GM21390 (cell line): ENCODE measurements around the gene NAV3.
A peak's percentile ranks its signal among the peaks of the same experiment; 100 is the strongest.

Source experiments
- ATAC-seq: cut with Tn5 transposase; IDR thresholded peaks from one replicate; pipeline ENCODE4 v1.9.1; 2021; ENCODE audit not compliant: unreplicated experiment

NAV3 gene

GRCh38 chr12:78181544-78182162 lies 351.0 kb downstream of the NAV3 start:
- no peak for ATAC-seq

DNA sequence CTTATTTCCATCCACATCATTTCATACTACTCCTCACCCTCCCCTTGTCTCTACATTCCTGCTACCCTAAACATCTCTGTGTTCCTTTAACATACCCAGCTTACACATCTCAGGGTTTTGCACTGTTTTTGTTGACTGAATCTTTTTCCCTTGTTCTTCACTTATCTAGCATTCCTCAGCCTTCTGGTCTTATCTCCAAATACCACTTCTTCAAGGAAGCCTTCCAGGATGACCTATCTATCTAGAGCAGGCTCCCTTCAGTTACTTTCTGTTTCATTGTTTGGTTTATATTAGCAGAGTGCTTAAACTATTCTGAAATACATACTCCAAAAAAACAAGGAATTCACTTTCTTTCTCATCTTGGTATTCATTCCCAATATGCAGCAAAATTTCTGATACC lies 353.1 kb downstream of the NAV3 start:
- no peak for ATAC-seq

GRCh38 chr12:78185109-78185508 lies 354.4 kb downstream of the NAV3 start:
- ATAC-seq, result no peak

DNA sequence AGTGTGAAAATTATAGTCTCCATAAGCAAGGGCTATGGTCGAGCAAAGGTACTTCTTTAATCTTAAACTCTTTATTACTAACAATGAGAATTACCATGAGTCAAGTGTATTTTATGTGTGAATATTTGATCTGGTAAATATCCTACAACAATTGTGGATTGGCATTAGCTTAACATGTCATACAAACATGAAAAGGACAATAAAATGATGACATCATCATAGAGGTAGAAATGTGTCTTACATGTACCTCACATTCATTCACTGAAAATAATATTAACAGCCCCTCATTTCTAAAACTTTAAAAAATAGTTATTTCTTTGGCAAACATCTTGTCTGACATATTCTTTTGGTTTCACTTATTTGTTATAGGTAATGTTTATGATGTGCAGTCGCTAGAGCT lies 355.0 kb downstream of the NAV3 start:
- no peak for ATAC-seq

- ATAC-seq, result no peak
These were observed 356.0 kb downstream of the NAV3 start for GRCh38 chr12:78186670-78187069.

- no peak for ATAC-seq
These were observed 357.0 kb downstream of the NAV3 start for GRCh38 chr12:78187741-78188140.

DNA sequence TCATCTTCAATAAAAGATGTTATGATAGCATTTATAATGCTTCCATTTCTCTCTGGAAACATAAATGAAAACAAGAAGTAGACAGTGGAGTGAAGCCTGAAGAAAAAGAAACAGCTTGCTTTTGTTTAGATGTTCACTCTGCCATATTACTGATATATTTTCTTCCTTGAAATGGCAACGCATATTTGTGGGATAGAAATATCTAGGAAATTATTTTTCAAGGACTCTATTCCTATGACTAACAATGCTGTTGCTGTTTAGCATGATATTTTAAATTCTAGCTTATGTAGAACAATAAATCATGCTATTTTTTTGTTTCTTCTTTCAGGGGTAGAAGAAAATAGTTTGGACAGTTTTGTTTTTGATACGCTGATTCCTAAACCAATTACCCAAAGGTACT lies 359.0 kb downstream of the NAV3 start:
- ATAC-seq, result no peak

- ATAC-seq, result no peak
These were observed 360.9 kb downstream of the NAV3 start for GRCh38 chr12:78191611-78192010.

DNA sequence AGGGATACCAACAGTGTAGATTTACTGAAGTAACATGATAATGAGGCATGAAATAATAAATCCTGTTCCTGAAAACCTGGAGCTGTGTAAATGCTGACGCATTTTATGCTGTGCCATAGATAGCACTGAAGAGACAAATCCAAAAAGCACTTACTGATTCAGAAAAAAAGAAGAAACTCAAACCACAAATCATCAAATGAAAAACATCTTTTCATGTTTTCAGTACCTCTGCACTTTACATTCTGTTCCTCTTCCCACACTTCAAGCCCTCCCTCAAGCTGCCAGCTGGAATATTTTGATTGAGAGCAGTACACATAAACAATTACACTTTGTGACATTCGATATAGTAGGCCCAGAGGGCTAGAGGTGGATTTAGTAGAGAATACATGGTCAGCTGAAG lies 362.3 kb downstream of the NAV3 start:
- ATAC-seq, result no peak

GRCh38 chr12:78194448-78194847 lies 363.8 kb downstream of the NAV3 start:
- ATAC-seq, result no peak

DNA sequence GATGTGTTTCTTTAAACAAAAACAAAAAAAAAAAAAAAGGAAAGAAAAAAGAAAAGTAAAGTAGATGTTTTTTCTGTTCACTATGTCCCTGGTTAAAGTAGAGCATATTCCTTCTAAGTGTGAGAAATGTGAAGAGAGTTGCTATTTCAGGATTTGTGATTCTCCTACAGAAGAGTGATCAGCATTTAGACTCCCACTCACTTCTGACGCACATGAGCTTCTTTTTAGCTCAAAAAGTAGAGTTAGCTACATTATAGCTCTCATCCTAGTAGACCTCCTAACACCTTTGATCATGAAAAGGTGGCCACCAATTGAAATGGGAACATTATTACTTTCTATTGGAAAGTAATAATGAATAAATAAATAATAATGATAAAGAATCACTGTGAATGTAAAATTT lies 368.2 kb downstream of the NAV3 start:
- ATAC-seq, result no peak

- ATAC-seq, result no peak
These were observed 369.2 kb downstream of the NAV3 start for GRCh38 chr12:78199926-78200325.

DNA sequence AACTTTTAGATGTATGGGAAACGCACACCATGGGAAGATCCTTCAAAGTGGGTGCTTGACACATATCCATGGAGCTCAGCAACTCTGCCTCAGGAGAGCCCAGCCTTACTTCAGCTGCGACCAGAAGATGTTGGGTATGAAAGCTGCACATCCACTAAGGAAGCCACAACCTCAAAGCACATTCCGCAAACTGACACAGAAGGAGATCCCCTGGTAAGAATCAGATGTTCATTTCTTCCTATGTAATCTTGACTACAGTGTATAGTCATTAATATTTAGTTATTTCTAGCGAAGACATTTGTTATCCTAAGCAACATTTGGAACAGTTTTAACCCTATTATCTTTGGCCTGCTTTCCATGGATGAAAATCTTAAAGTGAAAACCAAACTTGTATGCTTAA lies 374.2 kb downstream of the NAV3 start:
- no peak for ATAC-seq

GRCh38 chr12:78208092-78208491 lies 377.4 kb downstream of the NAV3 start:
- no peak for ATAC-seq

DNA sequence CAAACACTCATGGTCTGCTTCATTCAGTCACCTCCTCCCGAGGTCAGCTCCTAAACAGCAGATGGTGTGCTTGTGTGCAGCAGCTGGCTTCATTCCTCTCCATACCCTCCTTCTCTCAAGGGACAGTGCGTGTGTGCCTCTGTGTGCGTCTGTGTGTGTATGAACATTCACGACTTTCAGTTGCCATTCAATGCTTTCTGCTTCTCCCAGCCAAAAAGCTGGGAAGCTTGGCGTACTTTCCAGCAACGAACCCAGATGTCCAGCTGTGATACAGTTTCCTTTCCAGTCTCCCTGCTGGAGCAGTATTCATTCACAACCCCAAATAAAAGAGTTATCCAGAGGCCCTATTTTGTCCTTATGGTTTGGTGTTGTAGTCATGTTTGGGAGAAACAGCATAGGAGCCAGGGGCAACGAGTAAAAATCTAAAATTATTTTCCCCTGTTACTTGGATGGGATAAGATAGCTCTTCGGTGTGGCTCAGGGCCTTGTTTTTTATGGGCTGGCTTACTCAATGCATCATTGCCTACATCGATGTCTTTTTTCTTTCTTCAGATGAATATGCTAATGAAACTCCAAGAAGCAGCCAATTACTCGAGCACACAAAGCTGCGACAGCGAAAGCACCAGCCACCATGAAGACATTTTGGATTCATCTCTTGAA lies 379.3 kb downstream of the NAV3 start:
- ATAC-seq, result no peak

- ATAC-seq, result no peak
These were observed 379.8 kb downstream of the NAV3 start for GRCh38 chr12:78210506-78210860.

DNA sequence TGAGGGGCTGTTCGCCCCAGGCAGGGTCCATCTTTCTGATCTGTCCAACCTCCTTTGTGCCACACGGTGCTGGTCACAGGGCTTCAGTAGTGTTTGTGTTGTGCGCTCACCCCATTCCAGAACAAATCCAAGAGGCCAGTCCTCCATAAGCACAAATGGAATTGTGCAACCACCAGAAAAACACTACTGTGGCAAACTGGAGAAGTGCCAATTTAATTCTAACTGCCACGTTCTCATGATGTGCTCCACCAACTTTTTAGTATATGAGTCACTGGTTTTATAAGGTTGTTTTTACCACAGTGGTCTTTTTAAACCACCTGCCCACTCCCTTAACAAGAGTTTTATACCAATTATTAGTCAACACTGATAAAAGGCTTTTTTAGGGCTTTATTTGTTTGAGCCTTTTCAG lies 380.2 kb downstream of the NAV3 start:
- no peak for ATAC-seq

DNA sequence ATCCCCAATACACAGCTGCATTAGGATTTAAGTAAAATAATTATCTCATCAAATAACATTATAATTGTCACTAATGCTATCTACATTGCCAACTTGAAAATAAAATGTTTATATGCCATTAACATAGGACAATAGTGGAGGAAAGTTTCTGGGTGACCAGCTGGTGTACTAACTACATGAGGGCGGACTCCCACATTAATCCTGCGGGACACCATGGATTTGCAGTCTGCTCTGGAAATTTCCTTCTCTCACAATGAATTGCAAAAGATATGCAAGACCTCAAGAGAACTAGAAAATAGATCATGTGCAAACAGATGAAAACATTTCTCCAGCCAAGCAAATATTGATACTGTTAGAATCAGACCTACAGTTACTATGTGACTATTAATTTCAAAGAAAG lies 390.1 kb downstream of the NAV3 start:
- ATAC-seq, result no peak

DNA sequence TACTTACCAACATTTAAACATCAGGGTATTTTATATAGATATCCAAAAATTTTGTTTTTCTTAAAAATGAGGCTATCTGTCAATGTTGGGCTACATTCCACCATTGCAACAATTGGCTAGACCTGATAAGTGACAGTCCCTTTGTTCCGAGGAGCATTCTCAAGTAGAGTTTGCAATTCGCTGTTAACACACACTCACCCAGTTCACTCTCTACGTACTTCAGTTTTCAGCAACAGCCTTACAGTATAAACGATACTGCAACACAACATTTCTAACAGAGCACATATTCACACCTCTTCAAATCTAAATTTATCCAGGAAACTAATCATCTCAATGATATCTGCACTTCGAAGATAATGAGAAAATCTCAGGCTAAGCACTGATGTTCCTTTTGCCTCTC lies 393.5 kb downstream of the NAV3 start:
- ATAC-seq, result no peak

GRCh38 chr12:78226763-78227162 lies 396.1 kb downstream of the NAV3 start:
- ATAC-seq, result no peak

- ATAC-seq, result peak; percentile 97
These were observed 399.0 kb downstream of the NAV3 start for GRCh38 chr12:78229591-78230101.

- no peak for ATAC-seq
These were observed 402.1 kb downstream of the NAV3 start for GRCh38 chr12:78232756-78233155.

- ATAC-seq, result no peak
These were observed 405.6 kb downstream of the NAV3 start for GRCh38 chr12:78236264-78236663.
